Skeletal muscle cell (primary cell): Measurements from ENCODE around the gene EFNA2.
"Not testable (repeated sequence)": the region's sequence is repeated elsewhere in the genome, so short reads cannot be mapped to it uniquely, and the experiment has no call there.

Experiments
- DNase-seq: peaks from one replicate; pipeline ENCODE4 v3.0.0-alpha.2; 2010; ENCODE audit warnings: low read depth
- H3K4me3 ChIP-seq: 2 replicates; pipeline ENCODE4 v1.5.1; 2011; ENCODE audit warnings: low read depth, mild to moderate bottlenecking, control low read depth, low read length, moderate library complexity

Gene EFNA2

DNA sequence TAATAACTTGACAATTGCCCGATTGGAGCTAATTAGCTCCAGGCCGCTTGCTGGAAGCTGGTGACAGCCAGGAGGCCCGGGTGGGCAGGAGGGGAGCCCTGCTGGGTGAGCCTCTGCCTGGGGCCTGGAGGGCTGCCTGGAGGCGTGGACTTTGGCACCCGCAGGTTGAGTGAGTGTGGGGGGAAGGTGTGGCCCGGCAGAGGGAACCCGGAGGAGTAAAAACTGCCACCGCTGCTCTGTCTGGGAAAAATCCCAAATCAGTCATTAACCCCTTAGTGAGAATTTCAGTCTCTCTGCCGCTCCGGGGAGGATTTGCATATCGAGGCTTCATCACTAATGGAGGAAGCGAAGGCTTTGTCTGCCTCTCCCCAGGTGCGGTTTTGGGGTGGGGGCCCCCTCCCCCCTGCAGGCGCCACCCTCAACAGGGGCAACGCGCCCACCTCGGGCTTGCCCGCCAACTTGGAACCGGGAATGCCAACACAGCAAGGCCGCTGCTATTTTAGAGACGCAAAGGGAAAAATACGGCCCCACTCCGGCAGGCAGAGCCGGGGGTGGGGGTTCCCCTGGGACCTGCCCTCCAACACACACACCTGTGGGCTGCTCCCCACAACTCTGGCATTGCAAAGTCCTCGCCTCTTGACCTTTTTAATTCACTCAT, 6.2 kb downstream of the EFNA2 start:
- no peak overlapping the region for H3K4me3 ChIP-seq
- DNase-seq, result no peak

DNA sequence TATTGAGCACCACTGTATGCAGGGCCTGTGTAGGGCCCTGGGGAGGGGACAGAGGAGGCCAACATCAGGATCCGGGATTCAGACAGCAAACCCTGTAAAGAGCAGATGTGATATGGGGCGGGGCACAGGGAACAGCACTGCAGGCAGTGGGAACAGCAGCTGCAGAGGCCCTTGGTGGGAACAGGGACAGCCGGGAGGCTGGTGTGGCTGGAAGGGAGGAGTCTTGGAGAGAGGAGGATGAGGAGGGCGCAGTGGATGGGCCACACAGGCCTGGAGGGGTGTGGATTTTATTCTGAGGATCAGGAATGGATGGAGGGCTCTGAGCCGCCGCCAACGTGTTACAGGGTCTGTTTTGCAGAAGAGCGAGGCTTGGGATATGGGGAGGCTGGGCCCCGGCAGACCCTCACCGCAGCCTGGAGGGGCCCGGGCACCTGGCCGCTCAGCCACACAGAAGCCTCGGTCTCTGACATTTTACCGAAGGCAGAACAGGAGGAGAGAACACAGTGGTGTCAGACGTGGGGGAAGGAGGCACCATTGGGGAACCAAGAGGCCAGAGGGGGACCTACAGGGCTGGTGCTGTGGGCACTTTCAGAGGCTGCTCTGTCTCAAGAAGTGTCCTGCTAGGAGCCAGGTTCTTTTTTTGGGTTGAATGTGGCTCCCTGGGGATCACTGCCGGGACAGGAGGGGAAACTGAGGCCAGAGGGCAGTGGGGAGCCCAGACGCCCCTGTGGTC, 6.9 kb downstream of the EFNA2 start:
- no peak for DNase-seq
- no peak overlapping the region for H3K4me3 ChIP-seq

DNA sequence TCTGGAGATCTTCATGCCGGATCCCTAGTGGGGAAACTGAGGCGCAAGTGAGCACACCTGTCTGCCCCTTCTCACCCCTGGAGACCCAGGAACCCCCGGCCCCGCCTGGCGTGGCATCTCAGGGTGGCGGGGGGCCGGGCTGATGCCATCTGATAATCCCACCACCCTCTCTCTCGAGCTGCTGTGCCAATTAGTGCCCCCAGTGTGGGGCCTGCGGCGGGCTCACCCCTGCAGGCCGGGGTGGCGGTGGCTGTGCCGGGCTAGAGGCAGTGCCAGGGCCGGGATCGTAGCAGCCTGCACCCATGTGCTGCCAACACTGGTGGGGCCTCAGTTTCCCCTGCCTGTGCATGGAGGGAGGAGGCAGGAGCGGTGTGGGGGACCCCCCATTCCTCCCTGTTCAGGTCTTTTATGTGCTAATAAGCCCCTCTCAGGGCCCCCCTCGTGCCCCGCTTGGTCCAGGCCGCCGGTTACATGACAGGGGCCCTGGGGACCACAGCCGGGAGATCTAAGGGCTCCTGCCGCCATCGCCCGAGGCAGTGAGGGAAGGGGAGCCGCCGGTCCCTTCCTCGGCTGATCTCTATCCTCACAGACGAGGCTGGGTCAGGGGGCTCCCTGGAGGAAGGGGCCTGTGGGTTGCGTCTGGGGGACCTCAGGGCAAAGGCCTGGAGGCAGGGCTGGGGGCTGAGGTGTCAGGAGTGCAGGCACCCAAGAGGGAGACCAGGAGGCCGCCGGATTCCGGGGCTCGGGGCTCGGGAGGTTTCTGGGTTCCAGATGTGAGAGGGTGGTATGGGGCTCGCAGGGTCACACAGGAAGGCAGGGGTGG, 8.3 kb downstream of the EFNA2 start:
- no peak for DNase-seq
- no peak overlapping the region for H3K4me3 ChIP-seq

DNA sequence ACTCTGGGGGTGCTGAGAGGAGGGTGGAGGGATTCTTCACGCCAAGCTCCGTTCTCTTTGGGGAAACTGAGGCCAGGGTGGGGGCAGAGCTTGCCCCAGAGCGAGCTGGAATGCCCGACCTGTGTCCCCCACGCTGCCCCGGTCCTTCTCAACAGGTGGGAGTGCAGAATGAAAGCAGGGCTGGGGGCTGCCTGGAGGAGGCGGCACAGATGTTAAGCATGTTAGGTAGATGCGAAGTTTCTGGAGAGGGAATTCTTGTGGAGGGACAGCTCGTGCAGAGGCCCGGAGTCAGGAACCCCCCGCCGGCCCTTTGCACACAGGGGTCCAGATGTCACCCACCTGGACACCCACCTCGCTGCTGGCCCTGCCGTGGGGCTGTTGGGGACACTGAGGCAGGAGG, 9.0 kb downstream of the EFNA2 start:
- no peak for DNase-seq
- no peak overlapping the region for H3K4me3 ChIP-seq

DNA sequence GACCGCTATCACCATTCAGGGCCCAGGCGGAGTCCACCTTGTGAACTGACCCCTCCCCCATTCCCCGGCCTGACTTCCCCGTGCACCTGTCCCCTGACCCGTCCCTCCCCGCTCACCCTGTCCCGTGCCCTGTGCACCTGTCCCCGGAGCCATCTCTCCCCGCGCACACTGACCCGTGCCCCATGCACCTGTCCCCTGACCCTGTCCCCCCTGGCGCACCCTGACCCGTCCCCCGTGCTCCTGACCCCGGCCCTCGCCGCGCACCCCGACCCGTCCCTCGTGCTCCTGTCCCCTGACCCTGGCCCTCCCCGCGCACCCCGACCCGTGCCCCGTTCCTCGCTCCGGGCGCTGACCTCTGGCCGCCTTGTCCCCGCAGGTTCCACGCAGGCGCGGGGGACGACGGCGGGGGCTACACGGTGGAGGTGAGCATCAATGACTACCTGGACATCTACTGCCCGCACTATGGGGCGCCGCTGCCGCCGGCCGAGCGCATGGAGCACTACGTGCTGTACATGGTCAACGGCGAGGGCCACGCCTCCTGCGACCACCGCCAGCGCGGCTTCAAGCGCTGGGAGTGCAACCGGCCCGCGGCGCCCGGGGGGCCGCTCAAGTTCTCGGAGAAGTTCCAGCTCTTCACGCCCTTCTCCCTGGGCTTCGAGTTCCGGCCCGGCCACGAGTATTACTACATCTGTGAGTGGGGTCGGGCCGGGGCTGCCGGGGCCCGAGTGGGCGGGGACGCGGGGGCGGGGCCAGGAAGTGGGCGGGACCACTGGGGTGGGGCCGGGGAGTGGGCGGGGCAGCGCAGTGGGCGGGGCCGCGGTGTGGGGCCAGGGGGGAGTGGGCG, 9.7 kb downstream of the EFNA2 start:
- no peak for DNase-seq
- peak overlapping the region; percentile 17 for H3K4me3 ChIP-seq

DNA sequence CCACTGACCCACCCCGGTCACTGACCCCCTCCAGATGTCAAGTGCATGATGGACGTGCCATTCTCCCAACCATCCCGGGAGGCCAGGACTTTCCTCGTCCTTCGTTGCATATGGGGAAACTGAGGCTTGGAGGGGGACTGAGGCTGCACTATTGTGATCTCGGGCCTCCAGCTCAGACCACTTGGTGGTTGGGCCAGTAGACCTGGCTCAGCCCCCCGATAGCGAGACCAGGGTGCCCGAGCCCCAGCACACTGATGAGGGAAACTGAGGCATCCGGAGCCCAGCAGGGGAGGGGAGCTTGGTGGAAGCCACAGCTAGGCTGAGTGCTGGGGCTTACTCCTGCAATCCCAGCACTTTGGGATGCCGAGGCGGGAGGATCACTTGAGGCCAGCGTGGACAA, 10.4 kb downstream of the EFNA2 start:
- H3K4me3 ChIP-seq, result no peak overlapping the region
- no peak for DNase-seq

DNA sequence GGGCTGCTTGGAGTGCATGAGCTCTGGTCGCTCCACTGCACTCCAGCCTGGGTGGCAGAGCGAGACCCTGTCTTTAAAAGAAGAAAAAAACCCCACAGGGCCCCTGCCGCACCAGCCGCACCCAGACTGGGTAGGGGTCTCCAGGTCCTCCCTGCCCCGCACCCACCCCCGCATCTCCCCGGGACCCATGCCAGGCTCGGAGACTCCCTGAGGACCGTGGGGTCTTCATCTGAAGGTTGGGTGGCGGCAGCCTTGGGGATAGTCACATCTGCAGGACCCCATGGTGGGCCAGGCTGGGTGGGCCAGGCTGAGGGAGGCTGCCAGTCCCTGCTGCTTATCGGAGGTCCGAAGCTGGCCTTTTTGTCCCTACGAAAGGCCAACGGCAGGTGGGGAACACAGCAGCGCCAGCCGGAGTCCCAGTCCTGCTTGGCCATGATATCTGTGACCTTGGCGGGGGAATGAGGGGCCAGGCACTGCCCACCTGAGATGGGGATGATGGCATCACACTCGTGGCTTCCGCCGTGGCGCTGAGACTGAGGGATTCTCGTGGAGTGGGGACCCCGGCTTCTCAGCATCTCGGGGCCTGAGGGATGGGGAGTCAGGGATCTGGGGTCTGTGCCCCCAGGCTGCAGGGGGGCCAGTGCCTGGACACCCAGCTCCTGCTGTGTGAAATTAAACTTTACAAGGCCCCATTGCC, 11.1 kb downstream of the EFNA2 start:
- DNase-seq, result no peak
- H3K4me3 ChIP-seq, result no peak overlapping the region

DNA sequence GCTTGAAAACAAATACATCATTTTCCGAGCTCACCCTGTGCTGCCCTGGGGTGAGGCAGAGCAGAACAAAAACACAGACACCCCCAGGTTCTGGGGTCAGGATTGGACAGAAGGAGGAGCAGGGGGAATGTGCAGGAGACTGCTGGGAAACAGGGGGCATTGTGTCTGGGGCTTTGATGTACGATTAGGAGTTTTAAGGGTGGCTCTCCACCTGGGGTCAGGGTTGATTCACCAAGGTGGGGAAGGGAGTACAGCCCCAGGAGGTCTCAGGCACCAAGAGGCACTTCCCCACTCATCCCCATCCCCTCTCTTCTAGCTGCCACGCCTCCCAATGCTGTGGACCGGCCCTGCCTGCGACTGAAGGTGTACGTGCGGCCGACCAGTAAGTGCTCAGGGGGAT, 12.6 kb downstream of the EFNA2 start:
- DNase-seq, result no peak
- no peak overlapping the region for H3K4me3 ChIP-seq

DNA sequence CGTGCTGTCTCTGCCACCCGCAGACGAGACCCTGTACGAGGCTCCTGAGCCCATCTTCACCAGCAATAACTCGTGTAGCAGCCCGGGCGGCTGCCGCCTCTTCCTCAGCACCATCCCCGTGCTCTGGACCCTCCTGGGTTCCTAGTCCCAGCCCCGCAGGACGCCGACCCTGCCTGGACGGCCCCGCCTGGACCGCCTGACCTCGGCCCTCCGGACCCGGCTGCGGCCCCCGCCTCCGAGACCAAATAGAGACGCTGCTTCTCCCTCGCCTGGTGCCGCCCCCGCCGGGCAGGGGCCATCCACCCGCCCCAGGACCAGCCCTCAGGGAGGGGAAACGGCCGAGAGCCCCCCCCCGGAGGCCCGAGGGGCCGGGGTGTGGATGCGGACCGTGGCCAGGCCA, 14.1 kb downstream of the EFNA2 start:
- DNase-seq, result no peak
- no peak overlapping the region for H3K4me3 ChIP-seq

DNA sequence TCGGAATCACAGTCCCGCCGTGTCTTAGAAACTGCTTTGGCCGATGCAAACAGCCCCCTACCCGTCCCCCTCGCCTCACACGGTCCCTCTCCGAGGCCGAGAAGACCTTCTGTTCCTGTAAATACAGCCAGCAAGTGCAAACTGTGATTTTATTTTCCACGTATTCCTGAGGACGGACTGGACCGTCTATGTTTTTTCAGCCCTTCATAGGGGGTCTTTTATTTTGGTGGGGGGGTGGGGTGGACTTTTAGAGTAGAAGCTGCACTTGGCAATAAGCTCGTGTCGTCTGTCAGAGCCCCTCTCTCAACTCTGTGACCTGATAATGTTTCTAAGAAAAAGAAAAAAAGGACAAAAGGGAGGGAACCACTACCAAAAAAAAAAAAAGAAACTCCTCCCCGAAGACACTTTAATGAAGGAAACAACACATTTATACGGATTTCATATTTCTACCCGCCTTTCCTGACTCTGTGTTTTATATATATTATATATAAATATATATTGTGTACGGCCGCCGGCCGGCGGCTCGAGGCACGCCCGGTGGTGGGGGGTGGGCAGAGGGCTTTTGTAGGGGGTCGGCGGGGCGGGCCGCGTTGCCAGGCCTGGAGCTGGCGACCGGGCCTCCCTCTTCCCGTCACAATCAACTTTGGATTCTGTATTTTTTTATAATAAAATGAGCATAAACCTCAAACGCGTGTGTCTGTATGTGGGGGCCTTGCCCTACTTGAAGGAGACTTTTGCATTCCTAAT, 15.2 kb downstream of the EFNA2 start:
- no peak overlapping the region for H3K4me3 ChIP-seq
- no peak for DNase-seq

DNA sequence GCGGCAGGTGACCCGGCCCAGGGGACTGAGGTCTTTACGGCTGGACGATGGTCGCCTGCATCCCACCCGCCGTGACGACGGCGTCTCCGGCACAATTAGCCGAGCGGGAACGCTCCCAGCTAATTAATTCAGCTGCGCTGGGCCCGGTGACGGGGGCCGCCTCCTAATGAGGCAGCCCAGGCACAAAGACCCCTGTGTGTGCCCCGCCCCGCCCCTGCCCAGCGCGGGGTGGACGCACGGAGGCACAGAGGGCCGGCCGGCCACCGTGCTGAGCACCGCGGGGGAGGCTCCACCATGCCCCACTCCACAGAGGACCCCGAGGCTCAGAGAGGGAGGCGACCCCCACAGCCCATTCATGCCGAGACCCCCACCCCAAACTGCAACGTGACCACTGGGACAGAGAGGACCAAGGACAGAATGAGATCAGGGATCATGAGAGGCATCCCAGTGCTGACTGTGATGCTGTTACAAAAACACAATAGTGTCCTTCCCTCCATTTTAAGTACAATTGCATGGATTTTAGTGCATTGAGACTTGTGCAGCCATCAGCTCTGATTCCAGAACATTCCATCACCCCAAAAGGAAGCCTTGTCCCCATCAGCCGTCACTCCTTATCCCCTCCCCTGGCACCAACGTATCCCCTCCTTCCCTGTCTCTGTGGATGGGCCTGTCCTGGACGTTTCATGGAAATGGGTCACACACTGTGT, 17.0 kb downstream of the EFNA2 start:
- no peak for DNase-seq
- H3K4me3 ChIP-seq, result no peak overlapping the region

DNA sequence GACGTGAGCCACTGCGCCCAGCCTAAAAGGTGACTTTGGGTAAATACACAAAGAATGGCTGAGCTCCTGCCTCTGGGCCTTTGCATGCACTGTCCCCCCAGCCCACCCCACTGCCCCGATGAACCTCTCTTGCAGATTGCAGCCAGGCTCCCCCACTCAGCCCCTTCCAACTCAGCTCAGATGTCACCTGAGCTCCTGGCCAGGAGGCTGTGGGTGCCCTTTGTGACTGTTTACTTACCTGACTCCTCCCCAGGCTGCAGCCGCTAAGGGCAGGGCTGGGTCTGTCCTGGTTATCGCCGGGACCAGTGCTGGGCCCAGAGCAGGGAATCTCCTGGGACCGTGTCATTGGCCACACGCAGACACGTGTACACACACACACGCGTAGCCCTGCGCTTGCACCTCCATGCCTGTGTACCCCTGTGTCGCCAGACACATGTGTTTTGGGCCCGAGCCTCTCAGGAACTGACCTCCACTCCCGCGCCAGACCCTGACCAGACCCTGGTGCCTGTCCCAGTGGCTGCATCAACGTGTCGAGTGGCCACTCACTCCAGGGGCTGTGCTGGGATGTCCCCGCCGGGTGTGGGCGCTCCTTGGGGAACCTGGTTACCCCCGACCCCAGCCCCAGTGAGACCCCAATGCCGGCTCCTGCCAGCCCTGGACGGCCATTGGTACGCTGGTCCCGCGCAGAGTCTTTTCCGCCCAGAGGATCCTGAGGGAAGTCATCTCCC, 18.7 kb downstream of the EFNA2 start:
- H3K4me3 ChIP-seq, result no peak overlapping the region
- no peak for DNase-seq

DNA sequence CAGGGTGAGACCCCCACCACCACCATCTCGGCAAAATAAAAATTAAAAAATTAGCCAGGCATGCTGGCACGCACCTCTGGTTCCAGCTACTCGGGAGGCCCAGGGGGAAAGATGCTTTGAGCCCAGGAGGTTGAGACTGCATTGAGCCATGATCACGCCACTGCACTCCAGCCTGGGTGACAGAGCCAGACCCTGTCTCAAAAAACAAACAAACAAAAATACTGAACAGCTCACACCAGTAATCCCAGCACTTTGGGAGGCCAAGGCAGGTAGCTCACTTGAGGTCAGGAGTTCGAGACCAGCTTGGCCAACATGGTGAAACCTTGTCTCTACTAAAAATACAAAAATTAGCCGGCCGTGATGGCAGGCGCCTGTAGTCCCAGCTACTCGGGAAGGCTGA, 19.7 kb downstream of the EFNA2 start:
- DNase-seq, H3K4me3 ChIP-seq: not testable (repeated sequence)

DNA sequence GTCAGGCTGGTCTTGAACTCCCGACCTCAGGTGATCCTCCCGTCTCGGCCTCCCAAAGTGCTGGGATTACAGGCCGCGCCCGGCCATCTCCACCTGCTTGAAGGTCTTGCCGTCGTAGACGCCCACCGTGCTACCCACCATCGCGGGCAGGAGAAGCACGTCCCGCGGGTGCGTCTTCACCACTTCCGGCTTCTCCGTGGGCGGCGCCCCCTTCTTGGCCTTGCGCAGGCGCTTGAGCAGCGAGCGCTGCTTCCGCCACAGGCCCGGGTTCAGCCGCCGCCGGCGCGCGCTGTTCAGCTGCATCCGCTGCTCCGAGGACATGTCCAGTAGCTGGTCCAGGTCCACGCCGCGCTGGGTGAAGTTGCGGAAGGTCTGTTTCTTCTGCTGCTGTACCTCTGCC, 21.6 kb downstream of the EFNA2 start:
- no peak overlapping the region for H3K4me3 ChIP-seq
- DNase-seq, result no peak

DNA sequence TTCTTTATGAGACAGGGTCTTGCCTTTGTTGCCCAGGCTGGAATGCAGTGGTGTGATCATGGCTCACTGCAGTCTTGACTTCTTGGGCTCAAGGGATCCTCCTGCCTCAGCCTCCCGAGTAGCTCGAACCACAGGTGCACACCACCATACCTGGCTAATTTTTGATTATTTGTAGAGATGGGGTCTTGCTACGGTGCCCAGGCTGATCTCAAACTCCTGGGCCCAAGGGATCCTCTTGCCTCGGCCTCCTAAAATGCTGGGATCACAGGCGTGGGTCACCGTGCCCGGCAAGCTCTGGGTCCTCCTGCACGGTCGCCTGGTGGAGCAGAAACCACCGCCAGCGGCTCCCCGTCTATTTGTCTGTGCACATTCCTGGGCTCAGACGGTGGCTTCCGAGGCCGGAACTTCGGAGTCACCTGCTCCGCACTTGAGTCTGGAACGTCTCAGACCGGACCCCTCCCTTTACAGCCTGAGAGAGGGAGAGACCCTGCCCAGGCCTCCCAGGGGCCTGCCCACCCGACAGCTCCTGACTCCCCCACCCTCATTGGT, 22.2 kb downstream of the EFNA2 start:
- no peak overlapping the region for H3K4me3 ChIP-seq
- DNase-seq, result no peak

DNA sequence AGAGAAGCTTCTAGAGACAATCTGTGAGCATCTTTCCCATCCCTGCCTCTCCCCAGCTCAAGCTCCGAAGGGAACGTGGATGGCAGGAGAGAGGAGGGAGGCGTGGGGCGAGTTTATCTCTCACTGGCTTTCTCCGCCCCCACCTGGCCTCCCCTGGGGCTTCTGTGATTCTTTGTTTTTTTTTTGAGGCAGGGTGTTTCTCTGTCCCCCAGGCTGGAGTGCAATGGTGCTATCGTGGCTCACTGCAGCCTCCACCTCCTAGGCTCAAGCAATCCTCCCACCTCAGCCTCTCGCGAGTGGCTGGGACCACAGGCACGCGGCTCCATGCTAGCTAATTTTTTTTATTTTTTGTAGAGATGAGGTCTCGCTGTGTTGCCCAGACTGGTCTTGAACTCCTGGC, 23.0 kb downstream of the EFNA2 start:
- DNase-seq, result no peak
- no peak overlapping the region for H3K4me3 ChIP-seq
